Measurements from ENCODE around the gene TTC16.

TTC16 gene

GRCh38 chr9:127733614-127734013 lies 17.7 kb downstream of the TTC16 start:
- Histone ChIP-seq H3K36me3 (ENCODE audit: control insufficient read depth, insufficient read depth, low read length) (no peaks in the 10 kb centered on the region), H3K4me1 (ENCODE audit: control insufficient read depth, insufficient read depth, low read length) (peaks cover 6% of the 10 kb centered on the region; the same call in 1 of the 2 replicates)

GRCh38 chr9:127734247-127734746 lies 18.4 kb downstream of the TTC16 start:
- no peak overlapping the region for H3K9ac ChIP-seq (ENCODE audit: low read length)
- peaks cover 6% of the 10 kb centered on the region; the same call in 1 of the 2 replicates for H3K4me1 ChIP-seq (ENCODE audit: control insufficient read depth, insufficient read depth, low read length)
- H3K4me3 ChIP-seq (ENCODE audit: low read depth, low read length) = peak overlapping the region; percentile 73
- no peak overlapping the region for H3K27ac ChIP-seq (ENCODE audit: low read depth, low read length)
- no peaks in the 10 kb centered on the region for H3K9me3 ChIP-seq (ENCODE audit: control insufficient read depth, insufficient read depth, low read depth, low read length)
- H3K27me3 ChIP-seq (ENCODE audit: control insufficient read depth, insufficient read depth, low read length) = no peaks in the 10 kb centered on the region
- H3K36me3 ChIP-seq (ENCODE audit: control insufficient read depth, insufficient read depth, low read length) = no peaks in the 10 kb centered on the region

More at GRCh38 chr9:127733614-127734013, 17.7 kb downstream of the TTC16 start:
- Histone ChIP-seq H3K9me3 (ENCODE audit: control insufficient read depth, insufficient read depth, low read depth, low read length) (no peaks in the 10 kb centered on the region), H3K9ac (ENCODE audit: low read length) (no peak overlapping the region), H3K27ac (ENCODE audit: low read depth, low read length) (no peak overlapping the region), H3K27me3 (ENCODE audit: control insufficient read depth, insufficient read depth, low read length) (no peaks in the 10 kb centered on the region), H3K4me3 (ENCODE audit: low read depth, low read length) (no peak overlapping the region)

GRCh38 chr9:127734747-127735529 lies 19.1 kb downstream of the TTC16 start, which contains the start of gene TOR2A:
Gene TOR2A, minus strand, starts transcription at chr9:127735294. Its CDS starts 24 bp downstream, at chr9:127735270.
- H3K9ac ChIP-seq (ENCODE audit: low read length) = peak within 1 kb of the TSS; percentile 69
- H3K27me3 ChIP-seq (ENCODE audit: control insufficient read depth, insufficient read depth, low read length) = no peaks in the 10 kb centered on the region
- H3K9me3 ChIP-seq (ENCODE audit: control insufficient read depth, insufficient read depth, low read depth, low read length) = no peaks in the 10 kb centered on the region
- H3K4me1 ChIP-seq (ENCODE audit: control insufficient read depth, insufficient read depth, low read length) = peaks cover 6% of the 10 kb centered on the region; the same call in 1 of the 2 replicates
- peak within 1 kb of the TSS; percentile 73 for H3K4me3 ChIP-seq (ENCODE audit: low read depth, low read length)
- H3K27ac ChIP-seq (ENCODE audit: low read depth, low read length) = peak within 1 kb of the TSS; percentile 5; the same call in 1 of the 2 replicates
- no peaks in the 10 kb centered on the region for H3K36me3 ChIP-seq (ENCODE audit: control insufficient read depth, insufficient read depth, low read length)

GRCh38 chr9:127735530-127736185 lies 19.8 kb downstream of the TTC16 start:
- Histone ChIP-seq H3K4me3 (ENCODE audit: low read depth, low read length) (peak overlapping the region; percentile 36), H3K4me1 (ENCODE audit: control insufficient read depth, insufficient read depth, low read length) (peaks cover 6% of the 10 kb centered on the region; the same call in 1 of the 2 replicates), H3K27ac (ENCODE audit: low read depth, low read length) (peak overlapping the region; percentile 5; the same call in 1 of the 2 replicates), H3K9me3 (ENCODE audit: control insufficient read depth, insufficient read depth, low read depth, low read length) (no peaks in the 10 kb centered on the region), H3K36me3 (ENCODE audit: control insufficient read depth, insufficient read depth, low read length) (no peaks in the 10 kb centered on the region), H3K9ac (ENCODE audit: low read length) (no peak overlapping the region), H3K27me3 (ENCODE audit: control insufficient read depth, insufficient read depth, low read length) (no peaks in the 10 kb centered on the region)

GRCh38 chr9:127738666-127739065 lies 22.8 kb downstream of the TTC16 start:
- H3K27me3 ChIP-seq (ENCODE audit: control insufficient read depth, insufficient read depth, low read length) = peaks cover 3% of the 10 kb centered on the region; the same call in 1 of the 2 replicates
- H3K9ac ChIP-seq (ENCODE audit: low read length) = no peak overlapping the region
- no peaks in the 10 kb centered on the region for H3K36me3 ChIP-seq (ENCODE audit: control insufficient read depth, insufficient read depth, low read length)

GRCh38 chr9:127739614-127740330 lies 23.9 kb downstream of the TTC16 start:
- no peaks in the 10 kb centered on the region for H3K36me3 ChIP-seq (ENCODE audit: control insufficient read depth, insufficient read depth, low read length)
- no peak overlapping the region for H3K9ac ChIP-seq (ENCODE audit: low read length)
- H3K4me1 ChIP-seq (ENCODE audit: control insufficient read depth, insufficient read depth, low read length) = peaks cover 3% of the 10 kb centered on the region; the same call in 1 of the 2 replicates
- H3K4me3 ChIP-seq (ENCODE audit: low read depth, low read length) = no peak overlapping the region
- peaks cover 3% of the 10 kb centered on the region; the same call in 1 of the 2 replicates for H3K27me3 ChIP-seq (ENCODE audit: control insufficient read depth, insufficient read depth, low read length)
- H3K9me3 ChIP-seq (ENCODE audit: control insufficient read depth, insufficient read depth, low read depth, low read length) = no peaks in the 10 kb centered on the region
- no peak overlapping the region for H3K27ac ChIP-seq (ENCODE audit: low read depth, low read length)

More at GRCh38 chr9:127738666-127739065, 22.8 kb downstream of the TTC16 start:
- Histone ChIP-seq H3K27ac (ENCODE audit: low read depth, low read length) (no peak overlapping the region), H3K4me3 (ENCODE audit: low read depth, low read length) (no peak overlapping the region), H3K9me3 (ENCODE audit: control insufficient read depth, insufficient read depth, low read depth, low read length) (no peaks in the 10 kb centered on the region), H3K4me1 (ENCODE audit: control insufficient read depth, insufficient read depth, low read length) (peaks cover 9% of the 10 kb centered on the region; the same call in 1 of the 2 replicates)

- Histone ChIP-seq H3K9me3 (ENCODE audit: control insufficient read depth, insufficient read depth, low read depth, low read length) (no peaks in the 10 kb centered on the region), H3K9ac (ENCODE audit: low read length) (no peak overlapping the region), H3K4me1 (ENCODE audit: control insufficient read depth, insufficient read depth, low read length) (peaks cover 3% of the 10 kb centered on the region; the same call in 1 of the 2 replicates), H3K27me3 (ENCODE audit: control insufficient read depth, insufficient read depth, low read length) (peaks cover 3% of the 10 kb centered on the region; the same call in 1 of the 2 replicates), H3K27ac (ENCODE audit: low read depth, low read length) (no peak overlapping the region), H3K4me3 (ENCODE audit: low read depth, low read length) (peak overlapping the region; percentile 57), H3K36me3 (ENCODE audit: control insufficient read depth, insufficient read depth, low read length) (no peaks in the 10 kb centered on the region)
These were observed 26.1 kb downstream of the TTC16 start for GRCh38 chr9:127741831-127742434.

GRCh38 chr9:127742435-127743088 lies 26.7 kb downstream of the TTC16 start:
- H3K27ac ChIP-seq (ENCODE audit: low read depth, low read length) = no peak overlapping the region
- H3K9ac ChIP-seq (ENCODE audit: low read length) = no peak overlapping the region
- peaks cover 3% of the 10 kb centered on the region; the same call in 1 of the 2 replicates for H3K27me3 ChIP-seq (ENCODE audit: control insufficient read depth, insufficient read depth, low read length)
- H3K36me3 ChIP-seq (ENCODE audit: control insufficient read depth, insufficient read depth, low read length) = no peaks in the 10 kb centered on the region
- peaks cover 3% of the 10 kb centered on the region; the same call in 1 of the 2 replicates for H3K4me1 ChIP-seq (ENCODE audit: control insufficient read depth, insufficient read depth, low read length)
- H3K9me3 ChIP-seq (ENCODE audit: control insufficient read depth, insufficient read depth, low read depth, low read length) = no peaks in the 10 kb centered on the region
- H3K4me3 ChIP-seq (ENCODE audit: low read depth, low read length) = peak overlapping the region; percentile 57

GRCh38 chr9:127744398-127745110 lies 28.7 kb downstream of the TTC16 start:
- peaks cover 3% of the 10 kb centered on the region; the same call in 1 of the 2 replicates for H3K27me3 ChIP-seq (ENCODE audit: control insufficient read depth, insufficient read depth, low read length)
- peaks cover 5% of the 10 kb centered on the region for H3K36me3 ChIP-seq (ENCODE audit: control insufficient read depth, insufficient read depth, low read length)
- H3K4me1 ChIP-seq (ENCODE audit: control insufficient read depth, insufficient read depth, low read length) = peaks cover 3% of the 10 kb centered on the region; the same call in 1 of the 2 replicates
- no peaks in the 10 kb centered on the region for H3K9me3 ChIP-seq (ENCODE audit: control insufficient read depth, insufficient read depth, low read depth, low read length)
- no peak overlapping the region for H3K9ac ChIP-seq (ENCODE audit: low read length)
- no peak overlapping the region for H3K4me3 ChIP-seq (ENCODE audit: low read depth, low read length)
- H3K27ac ChIP-seq (ENCODE audit: low read depth, low read length) = no peak overlapping the region
